Liver (tissue), 3 donors: Measurements from ENCODE around the gene ADGRA1.

Experiments
- ATF3 ChIP-seq: IDR thresholded peaks from 2 replicates; pipeline ENCODE4 v1.6.1; 2016; ENCODE audit warnings: antibody characterized with exemption
- CTCF ChIP-seq: fragments of 150-350 bp; IDR thresholded peaks from 2 replicates; pipeline ENCODE4 v1.5.1; 2017; ENCODE audit warnings: improper control_type of control experiment, low read depth, low read length; ENCODE audit not compliant: missing input control
- GABPA ChIP-seq, 2 donors: IDR thresholded peaks in 1 of 2; conservative IDR thresholded peaks in 1 of 2; 2 replicates each; pipeline ENCODE4 v1.6.1; 2016; ENCODE audit warnings: antibody characterized with exemption in 2 of 2, mild to moderate bottlenecking in 1 of 2, moderate library complexity in 1 of 2
- HNF4G ChIP-seq: IDR thresholded peaks from 2 replicates; pipeline ENCODE4 v1.6.1; 2016; ENCODE audit warnings: antibody characterized with exemption
- RAD21 ChIP-seq, 2 donors: IDR thresholded peaks; 2 replicates each; pipeline ENCODE4 v1.6.1; 2016; ENCODE audit warnings: antibody characterized with exemption in 2 of 2, mild to moderate bottlenecking in 2 of 2
- REST ChIP-seq: IDR thresholded peaks from 2 replicates; pipeline ENCODE4 v1.6.1; 2016; ENCODE audit warnings: antibody characterized with exemption, mild to moderate bottlenecking
- TAF1 ChIP-seq: conservative IDR thresholded peaks from 2 replicates; pipeline ENCODE4 v1.6.1; 2016; ENCODE audit warnings: antibody characterized with exemption, mild to moderate bottlenecking
- YY1 ChIP-seq: IDR thresholded peaks from 2 replicates; pipeline ENCODE4 v1.6.1; 2016; ENCODE audit warnings: antibody characterized with exemption, mild to moderate bottlenecking
- ZBTB33 ChIP-seq: IDR thresholded peaks from 2 replicates; pipeline ENCODE4 v1.6.1; 2016; ENCODE audit warnings: antibody characterized with exemption
- donor health status: healthy.
- donor health status: healthy.

GRCh38 chr10:133116455-133116854, 28.7 kb downstream of the ADGRA1 start:
- no peak for TF ChIP-seq RAD21 (IDR thresholded peaks at IDR 0.05)
- no peak for TF ChIP-seq CTCF
- TF ChIP-seq HNF4G, result no peak
- no peak for TF ChIP-seq ATF3
- TF ChIP-seq TAF1, result no peak
- TF ChIP-seq ZBTB33, result no peak
- TF ChIP-seq YY1, result no peak
- no peak for TF ChIP-seq REST
- TF ChIP-seq GABPA (IDR thresholded peaks at IDR 0.05 in 1 of 2, conservative IDR thresholded peaks at IDR 0.05 in 1 of 2), result no peak
